Fibroblast of villous mesenchyme (primary cell): ENCODE measurements around the gene LHFPL5. TPM values are rescaled to one million over a fixed set of nuclear protein-coding genes. Genes with fewer than 3 reads are reported as not detected.

Experiments used
- DNase-seq: peaks from one replicate; pipeline ENCODE4 v3.0.0-alpha.2; 2010; ENCODE audit warnings: low read depth
- H3K4me3 ChIP-seq: 2 replicates; pipeline ENCODE4 v1.5.1; 2011; ENCODE audit warnings: low read depth, mild to moderate bottlenecking, low read length
- total RNA-seq: library from RNA; depleted of rRNA; stranded (reverse); fragments of >200 nt; gene quantifications from 2 replicates; pipeline ENCODE4 v1.2.3, GENCODE V29; 2012
- TF ChIP-seq, protein P1 (sequence below): IDR thresholded peaks from 2 replicates; pipeline ENCODE4 v1.5.1; 2012; ENCODE audit warnings: low read depth, mild to moderate bottlenecking, low read length; ENCODE audit not compliant: insufficient read depth

The LHFPL5 gene
- total RNA-seq, 1 donor = not detected

DNA sequence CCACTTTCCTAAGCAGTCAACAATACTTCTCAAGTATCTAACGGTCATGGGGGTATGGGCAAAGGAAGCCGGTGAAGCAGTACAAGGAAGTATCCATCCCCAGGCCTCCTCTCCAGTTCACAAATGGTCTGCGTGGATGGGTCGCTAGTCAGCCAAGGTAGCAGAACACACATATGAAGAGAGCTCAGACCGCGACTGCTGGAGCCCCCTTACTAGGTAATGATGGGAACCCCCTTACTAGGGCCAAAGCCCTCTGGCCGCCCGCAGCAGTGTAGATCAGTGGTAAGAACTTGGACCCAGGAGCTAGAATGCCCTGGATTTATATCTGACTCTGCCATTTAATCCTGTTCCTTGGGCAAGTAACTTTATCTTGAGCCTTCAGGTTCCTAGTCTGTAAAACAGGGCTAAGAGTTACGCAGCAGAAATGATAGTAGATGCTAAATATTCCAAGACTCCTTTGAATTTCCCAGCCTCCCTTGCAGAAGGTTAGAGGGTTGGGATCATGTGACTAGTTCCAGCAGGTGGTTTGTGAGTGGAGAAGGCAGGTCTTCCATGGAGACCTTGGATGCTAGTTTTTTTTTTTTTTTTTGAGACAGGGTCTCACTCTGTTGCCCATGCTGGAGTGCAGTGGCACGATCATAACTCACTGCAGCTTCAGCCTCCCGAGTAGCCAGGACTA, 30.9 kb upstream of the LHFPL5 start:
- TF ChIP-seq, protein P1, sequence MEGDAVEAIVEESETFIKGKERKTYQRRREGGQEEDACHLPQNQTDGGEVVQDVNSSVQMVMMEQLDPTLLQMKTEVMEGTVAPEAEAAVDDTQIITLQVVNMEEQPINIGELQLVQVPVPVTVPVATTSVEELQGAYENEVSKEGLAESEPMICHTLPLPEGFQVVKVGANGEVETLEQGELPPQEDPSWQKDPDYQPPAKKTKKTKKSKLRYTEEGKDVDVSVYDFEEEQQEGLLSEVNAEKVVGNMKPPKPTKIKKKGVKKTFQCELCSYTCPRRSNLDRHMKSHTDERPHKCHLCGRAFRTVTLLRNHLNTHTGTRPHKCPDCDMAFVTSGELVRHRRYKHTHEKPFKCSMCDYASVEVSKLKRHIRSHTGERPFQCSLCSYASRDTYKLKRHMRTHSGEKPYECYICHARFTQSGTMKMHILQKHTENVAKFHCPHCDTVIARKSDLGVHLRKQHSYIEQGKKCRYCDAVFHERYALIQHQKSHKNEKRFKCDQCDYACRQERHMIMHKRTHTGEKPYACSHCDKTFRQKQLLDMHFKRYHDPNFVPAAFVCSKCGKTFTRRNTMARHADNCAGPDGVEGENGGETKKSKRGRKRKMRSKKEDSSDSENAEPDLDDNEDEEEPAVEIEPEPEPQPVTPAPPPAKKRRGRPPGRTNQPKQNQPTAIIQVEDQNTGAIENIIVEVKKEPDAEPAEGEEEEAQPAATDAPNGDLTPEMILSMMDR = no peak
- H3K4me3 ChIP-seq = no peak overlapping the region

DNA sequence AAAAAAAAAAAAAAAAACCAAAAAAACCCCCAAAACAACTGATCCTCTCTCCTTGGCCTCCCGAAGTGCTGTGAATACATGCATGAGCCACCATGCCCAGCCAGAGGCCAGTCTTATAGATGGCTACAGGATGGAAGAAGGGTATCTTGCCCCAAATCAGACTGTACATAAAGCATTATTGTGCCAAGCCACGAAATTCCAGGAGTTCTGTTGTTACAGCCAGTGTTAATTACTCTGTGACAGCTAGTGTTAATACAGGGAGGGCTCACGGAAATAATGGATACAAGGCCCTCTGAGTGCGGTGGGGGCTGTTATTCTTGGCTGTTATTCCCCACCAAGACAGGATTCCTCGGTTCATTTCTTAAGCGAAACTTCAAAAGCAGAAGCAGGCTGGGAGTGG, 30.1 kb upstream of the LHFPL5 start:
- no peak for DNase-seq
- TF ChIP-seq, protein P1 = no peak
- H3K4me3 ChIP-seq = no peak overlapping the region

More for the DNA sequence above, 30.9 kb upstream of the LHFPL5 start:
- DNase-seq = no peak

DNA sequence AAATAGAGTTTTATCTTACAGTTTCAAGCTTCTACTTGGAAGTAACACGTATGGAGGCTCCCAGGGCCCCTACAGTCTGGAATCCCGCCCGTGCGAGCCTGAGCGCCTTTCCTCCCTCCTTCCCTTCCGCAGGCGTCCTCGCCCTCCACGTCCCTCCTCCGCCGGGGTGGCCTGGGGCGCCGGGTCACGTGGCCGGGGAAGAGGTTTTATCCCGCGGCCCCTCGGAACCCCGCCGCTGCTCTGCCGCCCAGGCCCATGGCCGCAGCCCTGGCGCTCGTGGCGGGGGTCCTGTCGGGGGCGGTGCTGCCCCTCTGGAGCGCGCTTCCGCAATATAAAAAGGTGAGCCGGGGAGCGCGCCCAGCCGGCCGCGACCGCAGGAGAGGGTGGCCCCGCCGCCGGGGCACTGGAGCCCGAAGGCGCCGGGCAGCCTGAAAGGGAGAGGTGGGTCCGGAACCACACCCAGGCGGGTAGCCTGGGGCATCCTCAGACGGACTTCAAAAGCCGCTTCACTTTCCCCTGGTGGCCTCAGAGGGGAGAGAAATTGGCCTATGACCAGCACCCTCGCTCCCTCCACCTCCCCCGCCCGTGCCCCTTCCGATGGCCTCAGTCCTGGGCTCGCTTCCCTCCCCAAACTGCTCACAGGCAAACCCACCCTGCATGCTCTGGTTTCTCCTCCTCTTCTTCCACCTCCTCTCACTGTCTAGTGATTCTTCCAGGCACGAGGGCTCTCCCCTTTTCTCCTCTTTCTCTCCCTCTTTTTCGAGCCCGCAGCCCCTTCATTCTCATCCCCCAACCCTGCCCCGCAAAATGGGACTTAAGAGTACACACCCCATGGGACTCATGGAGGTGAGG, 28.6 kb upstream of the LHFPL5 start, which contains the start of gene CLPSL2:
Gene CLPSL2 (plus strand): TSS at position 235 of the 852 bp plus-strand sequence. CDS start 21 bp downstream, at position 256.
- H3K4me3 ChIP-seq = peak within 1 kb of the TSS; percentile 44
- TF ChIP-seq, protein P1 = no peak
- DNase-seq = no peak

DNA sequence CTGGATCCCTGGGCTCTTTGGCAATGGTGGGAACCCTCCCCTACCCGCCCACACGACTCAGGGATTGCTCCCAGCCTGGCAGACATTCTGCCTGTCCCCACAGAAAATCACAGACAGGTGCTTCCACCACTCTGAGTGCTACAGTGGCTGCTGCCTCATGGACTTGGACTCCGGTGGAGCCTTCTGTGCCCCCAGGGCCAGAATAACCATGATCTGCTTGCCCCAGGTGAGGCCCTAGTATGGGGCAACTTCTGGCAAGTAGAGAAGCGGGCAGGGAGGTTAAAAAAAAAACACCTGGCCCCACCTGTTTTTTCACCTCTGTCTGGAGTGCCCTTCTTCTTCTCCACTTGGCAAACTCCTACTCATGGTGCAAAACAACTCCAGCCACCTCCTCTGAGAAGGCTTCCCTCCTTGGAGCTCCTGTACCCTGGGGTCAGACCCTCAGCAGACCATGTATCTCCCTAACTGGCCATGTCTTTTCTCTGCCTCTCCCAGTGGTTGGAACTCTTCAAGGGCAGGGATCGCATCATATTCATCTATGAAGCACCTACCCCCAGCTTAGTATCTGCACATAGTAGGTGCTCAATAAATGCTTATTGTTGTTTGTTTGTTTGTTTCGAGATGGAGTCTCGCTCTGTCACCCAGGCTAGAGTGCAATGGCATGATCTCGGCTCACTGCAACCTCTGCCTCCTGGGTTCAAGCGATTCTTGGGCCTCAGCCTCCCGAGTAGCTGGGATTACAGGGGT, 27.6 kb upstream of the LHFPL5 start:
- TF ChIP-seq, protein P1 = no peak
- H3K4me3 ChIP-seq = no peak overlapping the region

DNA sequence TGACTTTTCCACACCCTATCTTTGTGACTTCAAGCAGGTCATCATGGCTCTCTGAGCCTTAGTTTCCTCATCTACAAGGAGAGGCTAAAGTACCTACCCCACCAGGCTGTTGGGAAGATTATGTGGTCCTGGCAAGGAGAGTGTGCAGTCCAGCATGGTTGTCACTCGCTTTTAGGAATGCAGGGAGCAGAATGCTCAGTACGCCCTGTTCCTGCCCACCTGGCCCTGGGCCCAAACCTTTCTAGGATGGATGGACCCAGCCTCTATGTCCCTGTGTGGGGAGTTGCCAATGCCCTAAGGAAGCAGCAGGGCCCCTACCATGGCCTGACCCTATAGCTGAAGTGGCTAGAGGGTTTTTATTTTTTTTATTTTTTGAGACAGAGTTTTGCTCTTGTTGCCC, 26.7 kb upstream of the LHFPL5 start:
- TF ChIP-seq, protein P1 = no peak
- H3K4me3 ChIP-seq = no peak overlapping the region
- no peak for DNase-seq

More for the DNA sequence above, 27.6 kb upstream of the LHFPL5 start:
- no peak for DNase-seq

DNA sequence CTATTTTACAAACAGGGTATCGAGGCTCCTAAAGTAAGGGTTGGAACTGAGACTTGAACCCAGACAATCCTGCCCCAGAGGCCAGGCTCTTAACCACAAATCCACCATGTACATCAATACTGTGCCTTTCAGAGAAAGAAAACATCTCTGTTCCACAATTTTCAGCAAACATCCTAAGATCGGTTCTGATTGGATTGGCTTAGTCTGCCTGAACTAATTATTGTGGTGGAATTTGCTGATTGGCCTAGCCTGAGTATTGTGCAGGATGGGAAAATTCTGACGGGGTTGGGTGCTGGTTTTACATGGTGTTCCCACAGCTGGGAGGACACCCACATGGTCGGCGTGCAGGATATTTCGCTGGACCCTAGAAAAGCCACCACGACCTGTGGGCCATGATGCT, 24.4 kb upstream of the LHFPL5 start, which contains the start of gene CLPSL1:
Gene CLPSL1 (plus strand): TSS at position 301 of the 400 bp plus-strand sequence. CDS start 92 bp downstream, at position 393.
- DNase-seq = no peak
- no peak within 1 kb of the TSS for H3K4me3 ChIP-seq
- TF ChIP-seq, protein P1 = no peak
